HepG2 (cell line): ENCODE data around the gene XRCC5. TPM values are rescaled to one million over a fixed set of nuclear protein-coding genes. Genes with fewer than 3 reads are reported as not detected.

Source experiments
- ATAC-seq: fragments of 200-7000 bp; cut with Tn5 transposase; 3 replicates; pipeline ENCODE4 v1.9.1; 2020; ENCODE audit warnings: mild to moderate bottlenecking, moderate library complexity
- BruUV-seq: library from RNA; stranded (reverse); fragments of 400-500 nt; replicated peaks from 2 replicates; lab custom pipeline; 2021; lab: Mats Ljungman, UMichigan
- CTCF ChIA-PET: fragments of 300-600 bp; formaldehyde crosslinking; extraction: SDS; loops from one replicate; lab custom pipeline; 2021; ENCODE audit warnings: low total read pairs, inconsistent platforms, low intra/inter-chr PET ratio; lab: Yijun Ruan, JAX
- POLR2A ChIA-PET: fragments of 350-600 bp; sonication (Branson Sonifier 250); formaldehyde crosslinking; loops from one replicate; lab custom pipeline; 2020; ENCODE audit warnings: antibody characterized with exemption, inconsistent platforms; lab: Yijun Ruan, JAX
- DNase-seq: peaks from one replicate; pipeline ENCODE4 v3.0.0-alpha.2; 2015; ENCODE audit warnings: low spot score
- FAIRE-seq: peaks from 3 replicates; lab custom pipeline; 2011; peaks lifted over from hg19 to GRCh38; lab: Jason Lieb, UNC
- H2AFZ ChIP-seq: one replicate; pipeline ENCODE4 v1.6.1; 2011; ENCODE audit warnings: low read length, inconsistent platforms
- H3K27ac ChIP-seq: fragments of 300-600 bp; 3 replicates; pipeline ENCODE4 v1.8.0; 2011; ENCODE audit warnings: mixed run types, mild to moderate bottlenecking, mixed read lengths, low read length, inconsistent platforms; ENCODE audit not compliant: insufficient read depth; ENCODE audit errors: extremely low read length
- H3K27me3 ChIP-seq, 2 experiments: fragments of 200-600 bp in 1 of 2; 2 replicates in 1 of 2; 3 replicates in 1 of 2; pipeline versions ENCODE4 v1.6.0 to v1.8.0; 2011; ENCODE audit warnings: low read length in 2 of 2, mild to moderate bottlenecking in 2 of 2, moderate library complexity in 2 of 2, inconsistent platforms in 1 of 2; ENCODE audit not compliant: insufficient read depth in 2 of 2, control insufficient read depth in 1 of 2
- H3K36me3 ChIP-seq, 2 experiments: fragments of 200-600 bp in 1 of 2; replicated peaks in 1 of 2; 2 replicates in 1 of 2; 3 replicates in 1 of 2; pipeline versions ENCODE4 v1.5.1 to v1.8.0; 2011; ENCODE audit warnings: low read length in 2 of 2, inconsistent platforms in 1 of 2; ENCODE audit not compliant: insufficient read depth in 2 of 2, control insufficient read depth in 1 of 2
- H3K4me1 ChIP-seq: 2 replicates; pipeline ENCODE4 v1.5.1; 2012; ENCODE audit warnings: low read length, inconsistent platforms; ENCODE audit not compliant: insufficient read depth
- H3K4me2 ChIP-seq: 2 replicates; pipeline ENCODE4 v1.6.0; 2011; ENCODE audit warnings: low read depth, low read length, inconsistent platforms
- H3K4me3 ChIP-seq, 3 experiments: fragments of 200-600 bp in 1 of 3; sonication (generic), shearing (Covaris generic) in 1 of 3; replicated peaks in 1 of 3; 2 replicates each; pipeline ENCODE4 v1.5.1; 2011 to 2016; ENCODE audit warnings: low read length in 3 of 3, inconsistent platforms in 2 of 3, low read depth in 2 of 3, mild to moderate bottlenecking in 2 of 3, control low read depth in 1 of 3, mixed read lengths in 1 of 3; ENCODE audit not compliant: insufficient read depth in 1 of 3
- H3K79me2 ChIP-seq: one replicate; pipeline ENCODE4 v1.6.1; 2011; ENCODE audit warnings: low read length, inconsistent platforms; ENCODE audit not compliant: insufficient read depth
- H3K9ac ChIP-seq: 2 replicates; pipeline ENCODE4 v1.6.0; 2011; ENCODE audit warnings: mild to moderate bottlenecking, low read depth, low read length, inconsistent platforms; ENCODE audit not compliant: insufficient read depth
- H3K9me3 ChIP-seq: 2 replicates; pipeline ENCODE4 v1.5.1; 2012; ENCODE audit warnings: mild to moderate bottlenecking, low read length
- H4K20me1 ChIP-seq: 2 replicates; pipeline ENCODE4 v1.6.0; 2011; ENCODE audit warnings: inconsistent platforms, mild to moderate bottlenecking, low read length, moderate library complexity; ENCODE audit not compliant: insufficient read depth
- ARID5B ChIP-seq: IDR thresholded peaks from 2 replicates; pipeline ENCODE4 v1.4.0; 2020; ENCODE audit warnings: mild to moderate bottlenecking, missing genetic modification reagents
- ATF1 ChIP-seq: IDR thresholded peaks from 2 replicates; pipeline ENCODE4 v1.6.1; 2016; ENCODE audit warnings: mild to moderate bottlenecking, control low read depth
- CHD4 ChIP-seq: fragments of 200-600 bp; sonication (generic); IDR thresholded peaks from 2 replicates; pipeline ENCODE4 v1.7.0; 2017; ENCODE audit warnings: mild to moderate bottlenecking, low read length, borderline replicate concordance
- ETS1 ChIP-seq: sonication (generic); formaldehyde crosslinking; IDR thresholded peaks from 2 replicates; pipeline ENCODE4 v1.4.0; 2020; ENCODE audit warnings: missing genetic modification reagents
- GPBP1L1 ChIP-seq: sonication (generic); formaldehyde crosslinking; IDR thresholded peaks from 2 replicates; pipeline ENCODE4 v1.5.0; 2020; ENCODE audit warnings: mild to moderate bottlenecking, missing genetic modification reagents
- NR2F6 ChIP-seq, 2 experiments: IDR thresholded peaks; 2 replicates each; pipeline ENCODE4 v1.6.1; 2016; ENCODE audit warnings: antibody characterized with exemption in 1 of 2, mild to moderate bottlenecking in 1 of 2
- POGK ChIP-seq: sonication (generic); formaldehyde crosslinking; conservative IDR thresholded peaks from 2 replicates; pipeline ENCODE4 v1.8.0; 2022; ENCODE audit warnings: mild to moderate bottlenecking, moderate library complexity, missing genetic modification reagents
- RXRB ChIP-seq: IDR thresholded peaks from 2 replicates; pipeline ENCODE4 v1.6.1; 2016; ENCODE audit warnings: borderline replicate concordance, missing genetic modification reagents, missing compliant biosample characterization
- SP1 ChIP-seq, 2 experiments: fragments of 450-650 bp in 1 of 2; sonication (generic) in 1 of 2; formaldehyde crosslinking in 1 of 2; IDR thresholded peaks; 2 replicates each; pipeline versions ENCODE4 v1.4.0 to v1.6.1; 2016 to 2020; ENCODE audit warnings: missing genetic modification reagents in 1 of 2
- SRSF1 ChIP-seq: fragments of 200-400 bp; formaldehyde crosslinking; optimal IDR thresholded peaks from 2 replicates; pipeline ENCODE3; 2017; ENCODE audit warnings: mild to moderate bottlenecking, low read depth, low read length, moderate library complexity
- ZNF121 ChIP-seq: sonication (generic); formaldehyde crosslinking; IDR thresholded peaks from 2 replicates; pipeline ENCODE4 v1.5.0; 2020; ENCODE audit warnings: mild to moderate bottlenecking, missing genetic modification reagents
- ZNF256 ChIP-seq: sonication (generic); formaldehyde crosslinking; conservative IDR thresholded peaks from 2 replicates; pipeline ENCODE4 v1.4.0; 2020; ENCODE audit warnings: missing genetic modification reagents
- ZNF33B ChIP-seq: sonication (generic); formaldehyde crosslinking; IDR thresholded peaks from 2 replicates; pipeline ENCODE4 v1.5.1; 2020; ENCODE audit warnings: mild to moderate bottlenecking, missing genetic modification reagents
- ZNF430 ChIP-seq: sonication (generic); formaldehyde crosslinking; IDR thresholded peaks from 2 replicates; pipeline ENCODE4 v1.9.0; 2021; ENCODE audit warnings: mild to moderate bottlenecking, missing genetic modification reagents
- ZNF615 ChIP-seq: sonication (generic); formaldehyde crosslinking; IDR thresholded peaks from 2 replicates; pipeline ENCODE4 v1.5.0; 2020; ENCODE audit warnings: mild to moderate bottlenecking, missing genetic modification reagents, borderline replicate concordance
- ZNF616 ChIP-seq: sonication (generic); formaldehyde crosslinking; IDR thresholded peaks from 2 replicates; pipeline ENCODE4 v1.5.0; 2020; ENCODE audit warnings: low read depth, mild to moderate bottlenecking, missing genetic modification reagents
- ZNF772 ChIP-seq: sonication (generic); formaldehyde crosslinking; IDR thresholded peaks from 2 replicates; pipeline ENCODE4 v1.5.0; 2020; ENCODE audit warnings: mild to moderate bottlenecking, missing genetic modification reagents
- ZZZ3 ChIP-seq: sonication (generic); formaldehyde crosslinking; IDR thresholded peaks from 2 replicates; pipeline ENCODE4 v1.4.0; 2020; ENCODE audit warnings: missing genetic modification reagents, mild to moderate bottlenecking, borderline replicate concordance
- WGBS: methylation state at CpG from one replicate; pipeline ENCODE4 v1.1.6; 2017; ENCODE audit warnings: low lambda C conversion rate; 5-methylcytosine and 5-hydroxymethylcytosine counted together
- in situ Hi-C: cut with HindIII; loops from 2 replicates; pipeline ENCODE4 v1.10.0; 2017; ENCODE audit warnings: low pct_unique_long_range_greater_than_20kb; ENCODE audit not compliant: extremely low pct_ligation_motif_present
- intact Hi-C: fragments of 100-400 bp; cut with micrococcal nuclease; formaldehyde crosslinking; loops from one replicate; pipeline ENCODE4 v1.10.0; 2022; ENCODE audit not compliant: unreplicated experiment
- polyA plus RNA-seq, 8 experiments: library from polyadenylated mRNA; depleted of rRNA in 3 of 8; stranded (reverse) in 7 of 8; unstranded in 1 of 8; fragments of >200 nt; fragmentation: Illumina TruSeq in 4 of 8; extraction: Trizol in 4 of 8; gene quantifications; 2 replicates each; pipeline versions ENCODE4 v1.2.1 to v1.2.3, GENCODE V29; 2011 to 2016; ENCODE audit warnings: low read depth in 4 of 8, missing spikeins in 1 of 8, mixed read lengths in 1 of 8; ENCODE audit not compliant: insufficient read depth in 1 of 8
- total RNA-seq, 5 experiments: library from RNA; depleted of rRNA; stranded (reverse); fragments of >200 nt; fragmentation: Illumina TruSeq; extraction: Trizol; gene quantifications; 2 replicates each; pipeline ENCODE4 v1.2.3, GENCODE V29; 2016; ENCODE audit warnings: low read depth in 1 of 5

Gene XRCC5
- total and polyA plus RNA-seq, 2 of the 13 experiments (the other 11 are each of a cell fraction or from before 2014, with no cell fraction given), result 264 to 454 TPM

- BruUV-seq, result no TSS peak
- 99% methylated on average over 7 of the region's 7 CpGs for WGBS
- H4K20me1 ChIP-seq, result peaks cover 3% of the 10 kb centered on the region; the same call in 1 of the 2 replicates
- ATAC-seq (no peak), FAIRE-seq (no peak), DNase-seq (no peak)
- peaks cover 17% of the 10 kb centered on the region for H3K79me2 ChIP-seq
- in situ Hi-C loops (no loop called here), intact Hi-C loops (no loop called here)
- ChIA-PET CTCF (no interaction called here), POLR2A (no interaction called here)
- H3K9me3 ChIP-seq, result no peaks in the 10 kb centered on the region
- no peaks in the 10 kb centered on the region for H3K27me3 ChIP-seq
- no peak overlapping the region for H3K4me3 ChIP-seq
- no peak overlapping the region for H3K9ac ChIP-seq
- no peak overlapping the region for H2AFZ ChIP-seq
- H3K4me2 ChIP-seq, result no peak overlapping the region
- no peak overlapping the region for H3K27ac ChIP-seq
- no peaks in the 10 kb centered on the region for H3K4me1 ChIP-seq
- peaks cover 17 to 79% of the 10 kb centered on the region in 2 experiments for H3K36me3 ChIP-seq
- TF ChIP-seq ATF1 (CRISPR knock-in tag) (no peak), POGK (CRISPR knock-in tag) (no peak), ZNF33B (CRISPR knock-in tag) (no peak), ZNF615 (CRISPR knock-in tag) (no peak), CHD4 (no peak), ZNF616 (CRISPR knock-in tag) (no peak), ZNF121 (no peak), ZNF430 (CRISPR knock-in tag) (no peak), ARID5B (CRISPR knock-in tag) (no peak), ETS1 (CRISPR knock-in tag) (no peak), SP1 (IDR thresholded peaks at IDR 0.05) (no peak), SP1 (CRISPR knock-in tag; IDR thresholded peaks at IDR 0.05) (no peak), RXRB (no peak), GPBP1L1 (no peak), ZNF256 (CRISPR knock-in tag) (no peak), SRSF1 (no peak), ZZZ3 (CRISPR knock-in tag) (no peak), ZNF772 (CRISPR knock-in tag) (no peak), NR2F6 (IDR thresholded peaks at IDR 0.05) (no peak), NR2F6 (CRISPR knock-in tag; IDR thresholded peaks at IDR 0.05) (no peak)
These were observed 63.3 kb downstream of the XRCC5 start for GRCh38 chr2:216172493-216172892.
